HepG2 (cell line): ENCODE results near the gene NFE2L3. TPM values are rescaled to one million over a fixed set of nuclear protein-coding genes. Genes with fewer than 3 reads are reported as not detected.

Experiments
- ATAC-seq: fragments of 200-7000 bp; cut with Tn5 transposase; 3 replicates; pipeline ENCODE4 v1.9.1; 2020; ENCODE audit warnings: mild to moderate bottlenecking, moderate library complexity
- BruUV-seq: library from RNA; stranded (reverse); fragments of 400-500 nt; replicated peaks from 2 replicates; lab custom pipeline; 2021; lab: Mats Ljungman, UMichigan
- CTCF ChIA-PET: fragments of 300-600 bp; formaldehyde crosslinking; extraction: SDS; loops from one replicate; lab custom pipeline; 2021; ENCODE audit warnings: low total read pairs, inconsistent platforms, low intra/inter-chr PET ratio; lab: Yijun Ruan, JAX
- POLR2A ChIA-PET: fragments of 350-600 bp; sonication (Branson Sonifier 250); formaldehyde crosslinking; loops from one replicate; lab custom pipeline; 2020; ENCODE audit warnings: antibody characterized with exemption, inconsistent platforms; lab: Yijun Ruan, JAX
- DNase-seq: peaks from one replicate; pipeline ENCODE4 v3.0.0-alpha.2; 2015; ENCODE audit warnings: low spot score
- FAIRE-seq: peaks from 3 replicates; lab custom pipeline; 2011; peaks lifted over from hg19 to GRCh38; lab: Jason Lieb, UNC
- H2AFZ ChIP-seq: one replicate; pipeline ENCODE4 v1.6.1; 2011; ENCODE audit warnings: low read length, inconsistent platforms
- H3K27ac ChIP-seq: fragments of 300-600 bp; 3 replicates; pipeline ENCODE4 v1.8.0; 2011; ENCODE audit warnings: mixed run types, mild to moderate bottlenecking, mixed read lengths, low read length, inconsistent platforms; ENCODE audit not compliant: insufficient read depth; ENCODE audit errors: extremely low read length
- H3K27me3 ChIP-seq, 2 experiments: fragments of 200-600 bp in 1 of 2; 2 replicates in 1 of 2; 3 replicates in 1 of 2; pipeline versions ENCODE4 v1.6.0 to v1.8.0; 2011; ENCODE audit warnings: low read length in 2 of 2, mild to moderate bottlenecking in 2 of 2, moderate library complexity in 2 of 2, inconsistent platforms in 1 of 2; ENCODE audit not compliant: insufficient read depth in 2 of 2, control insufficient read depth in 1 of 2
- H3K36me3 ChIP-seq, 2 experiments: fragments of 200-600 bp in 1 of 2; replicated peaks in 1 of 2; 2 replicates in 1 of 2; 3 replicates in 1 of 2; pipeline versions ENCODE4 v1.5.1 to v1.8.0; 2011; ENCODE audit warnings: low read length in 2 of 2, inconsistent platforms in 1 of 2; ENCODE audit not compliant: insufficient read depth in 2 of 2, control insufficient read depth in 1 of 2
- H3K4me1 ChIP-seq: 2 replicates; pipeline ENCODE4 v1.5.1; 2012; ENCODE audit warnings: low read length, inconsistent platforms; ENCODE audit not compliant: insufficient read depth
- H3K4me2 ChIP-seq: 2 replicates; pipeline ENCODE4 v1.6.0; 2011; ENCODE audit warnings: low read depth, low read length, inconsistent platforms
- H3K4me3 ChIP-seq, 3 experiments: fragments of 200-600 bp in 1 of 3; sonication (generic), shearing (Covaris generic) in 1 of 3; replicated peaks in 1 of 3; 2 replicates each; pipeline ENCODE4 v1.5.1; 2011 to 2016; ENCODE audit warnings: low read length in 3 of 3, inconsistent platforms in 2 of 3, low read depth in 2 of 3, mild to moderate bottlenecking in 2 of 3, control low read depth in 1 of 3, mixed read lengths in 1 of 3; ENCODE audit not compliant: insufficient read depth in 1 of 3
- H3K79me2 ChIP-seq: one replicate; pipeline ENCODE4 v1.6.1; 2011; ENCODE audit warnings: low read length, inconsistent platforms; ENCODE audit not compliant: insufficient read depth
- H3K9ac ChIP-seq: 2 replicates; pipeline ENCODE4 v1.6.0; 2011; ENCODE audit warnings: mild to moderate bottlenecking, low read depth, low read length, inconsistent platforms; ENCODE audit not compliant: insufficient read depth
- H3K9me3 ChIP-seq: 2 replicates; pipeline ENCODE4 v1.5.1; 2012; ENCODE audit warnings: mild to moderate bottlenecking, low read length
- H4K20me1 ChIP-seq: 2 replicates; pipeline ENCODE4 v1.6.0; 2011; ENCODE audit warnings: inconsistent platforms, mild to moderate bottlenecking, low read length, moderate library complexity; ENCODE audit not compliant: insufficient read depth
- AHR ChIP-seq: IDR thresholded peaks from 2 replicates; pipeline ENCODE4 v1.6.1; 2018; ENCODE audit warnings: missing genetic modification reagents, missing compliant biosample characterization
- ATF4 ChIP-seq, 2 experiments: fragments of 450-650 bp in 1 of 2; sonication (generic) in 1 of 2; formaldehyde crosslinking; IDR thresholded peaks; 2 replicates each; pipeline versions ENCODE4 v1.5.0 to v1.8.0; 2020 to 2022; ENCODE audit warnings: mild to moderate bottlenecking in 1 of 2, missing genetic modification reagents in 1 of 2
- CBX5 ChIP-seq: sonication (generic); formaldehyde crosslinking; IDR thresholded peaks from 2 replicates; pipeline ENCODE4 v1.4.0; 2020; ENCODE audit warnings: missing genetic modification reagents, borderline replicate concordance
- CHCHD3 ChIP-seq: sonication (generic); formaldehyde crosslinking; IDR thresholded peaks from 2 replicates; pipeline ENCODE4 v1.8.0; 2022; ENCODE audit warnings: mild to moderate bottlenecking, missing genetic modification reagents, moderate library complexity
- CREBL2 ChIP-seq: sonication (generic); formaldehyde crosslinking; IDR thresholded peaks from 2 replicates; pipeline ENCODE4 v1.8.1; 2023; ENCODE audit warnings: missing genetic modification reagents, mild to moderate bottlenecking, borderline replicate concordance
- FOXO1 ChIP-seq: sonication (generic); formaldehyde crosslinking; IDR thresholded peaks from 2 replicates; pipeline ENCODE4 v1.4.0; 2020; ENCODE audit warnings: missing genetic modification reagents
- ISL2 ChIP-seq: sonication (generic); formaldehyde crosslinking; IDR thresholded peaks from 2 replicates; pipeline ENCODE4 v1.5.0; 2020; ENCODE audit warnings: missing genetic modification reagents
- MED8 ChIP-seq: sonication (generic); formaldehyde crosslinking; IDR thresholded peaks from 2 replicates; pipeline ENCODE4 v1.8.1; 2023; ENCODE audit warnings: mild to moderate bottlenecking, missing genetic modification reagents; ENCODE audit not compliant: insufficient replicate concordance
- NKX3-1 ChIP-seq: sonication (generic); formaldehyde crosslinking; IDR thresholded peaks from 2 replicates; pipeline ENCODE4 v1.5.0; 2020; ENCODE audit warnings: missing genetic modification reagents
- NPAS2 ChIP-seq: sonication (generic); formaldehyde crosslinking; IDR thresholded peaks from 2 replicates; pipeline ENCODE4 v1.8.0; 2022; ENCODE audit warnings: mild to moderate bottlenecking, missing genetic modification reagents, borderline replicate concordance
- RCOR2 ChIP-seq: IDR thresholded peaks from 2 replicates; pipeline ENCODE4 v1.6.1; 2016; ENCODE audit warnings: missing biosample characterization, missing genetic modification reagents
- SP4 ChIP-seq: sonication (generic); formaldehyde crosslinking; IDR thresholded peaks from 2 replicates; pipeline ENCODE4 v1.8.1; 2023; ENCODE audit warnings: mild to moderate bottlenecking, missing genetic modification reagents
- SUZ12 ChIP-seq: fragments of 150-350 bp; IDR thresholded peaks from 2 replicates; pipeline ENCODE4 v1.6.1; 2014; ENCODE audit warnings: low read depth, low read length
- TERF1 ChIP-seq: sonication (generic); formaldehyde crosslinking; IDR thresholded peaks from 2 replicates; pipeline ENCODE4 v1.8.0; 2022; ENCODE audit warnings: mild to moderate bottlenecking, missing genetic modification reagents, moderate library complexity
- TRIM22 ChIP-seq: fragments of 450-650 bp; IDR thresholded peaks from 2 replicates; pipeline ENCODE4 v1.6.1; 2017
- ZNF282 ChIP-seq: fragments of 450-650 bp; IDR thresholded peaks from 2 replicates; pipeline ENCODE4 v1.6.1; 2018; ENCODE audit not compliant: partially characterized antibody
- ZNF354B ChIP-seq: sonication (generic); formaldehyde crosslinking; IDR thresholded peaks from 2 replicates; pipeline ENCODE4 v1.8.0; 2022; ENCODE audit warnings: mild to moderate bottlenecking, missing genetic modification reagents
- ZNF619 ChIP-seq: sonication (generic); formaldehyde crosslinking; IDR thresholded peaks from 2 replicates; pipeline ENCODE4 v1.4.0; 2020; ENCODE audit warnings: mild to moderate bottlenecking, missing genetic modification reagents
- ZNF775 ChIP-seq: sonication (generic); formaldehyde crosslinking; IDR thresholded peaks from 2 replicates; pipeline ENCODE4 v1.4.0; 2020; ENCODE audit warnings: missing genetic modification reagents, mild to moderate bottlenecking, moderate library complexity, borderline replicate concordance
- ZNF777 ChIP-seq: sonication (generic); formaldehyde crosslinking; IDR thresholded peaks from 2 replicates; pipeline ENCODE4 v1.4.0; 2020; ENCODE audit warnings: missing genetic modification reagents
- WGBS: methylation state at CpG from one replicate; pipeline ENCODE4 v1.1.6; 2017; ENCODE audit warnings: low lambda C conversion rate; 5-methylcytosine and 5-hydroxymethylcytosine counted together
- in situ Hi-C: cut with HindIII; loops from 2 replicates; pipeline ENCODE4 v1.10.0; 2017; ENCODE audit warnings: low pct_unique_long_range_greater_than_20kb; ENCODE audit not compliant: extremely low pct_ligation_motif_present
- intact Hi-C: fragments of 100-400 bp; cut with micrococcal nuclease; formaldehyde crosslinking; loops from one replicate; pipeline ENCODE4 v1.10.0; 2022; ENCODE audit not compliant: unreplicated experiment
- polyA plus RNA-seq, 8 experiments: library from polyadenylated mRNA; depleted of rRNA in 3 of 8; stranded (reverse) in 7 of 8; unstranded in 1 of 8; fragments of >200 nt; fragmentation: Illumina TruSeq in 4 of 8; extraction: Trizol in 4 of 8; gene quantifications; 2 replicates each; pipeline versions ENCODE4 v1.2.1 to v1.2.3, GENCODE V29; 2011 to 2016; ENCODE audit warnings: low read depth in 4 of 8, missing spikeins in 1 of 8, mixed read lengths in 1 of 8; ENCODE audit not compliant: insufficient read depth in 1 of 8
- total RNA-seq, 5 experiments: library from RNA; depleted of rRNA; stranded (reverse); fragments of >200 nt; fragmentation: Illumina TruSeq; extraction: Trizol; gene quantifications; 2 replicates each; pipeline ENCODE4 v1.2.3, GENCODE V29; 2016; ENCODE audit warnings: low read depth in 1 of 5

NFE2L3 gene
- total and polyA plus RNA-seq, 2 of the 13 experiments (the other 11 are each of a cell fraction or from before 2014, with no cell fraction given) = 11.4 to 19.4 TPM

GRCh38 chr7:26216049-26216448, 64.1 kb downstream of the NFE2L3 start:
- no peaks in the 10 kb centered on the region for H3K9me3 ChIP-seq
- no peak overlapping the region for H3K9ac ChIP-seq
- intact Hi-C loops (no loop called here), in situ Hi-C loops (no loop called here)
- H3K27ac ChIP-seq = no peak overlapping the region
- FAIRE-seq (no peak), ATAC-seq (peak; percentile 51), DNase-seq (no peak)
- no peak overlapping the region for H3K4me3 ChIP-seq
- H3K27me3 ChIP-seq = no peaks in the 10 kb centered on the region
- H3K4me2 ChIP-seq = no peak overlapping the region
- no peak overlapping the region for H2AFZ ChIP-seq
- H3K36me3 ChIP-seq = peaks cover 0 to 8% of the 10 kb centered on the region in 2 experiments; a peak in 2 of 5 replicates
- 49% methylated on average over 2 of the region's 2 CpGs for WGBS
- no peaks in the 10 kb centered on the region for H3K4me1 ChIP-seq
- no peaks in the 10 kb centered on the region for H4K20me1 ChIP-seq
- TF ChIP-seq ZNF354B (no peak), ISL2 (CRISPR knock-in tag) (no peak), SP4 (no peak), NPAS2 (CRISPR knock-in tag) (no peak), TRIM22 (no peak), ZNF777 (CRISPR knock-in tag) (no peak), MED8 (CRISPR knock-in tag) (no peak), RCOR2 (no peak), ZNF775 (CRISPR knock-in tag) (no peak), SUZ12 (no peak), CBX5 (CRISPR knock-in tag) (no peak), ATF4 (CRISPR knock-in tag; IDR thresholded peaks at IDR 0.05) (no peak), ZNF619 (CRISPR knock-in tag) (no peak), NKX3-1 (no peak), FOXO1 (CRISPR knock-in tag) (no peak), CHCHD3 (CRISPR knock-in tag) (no peak), TERF1 (CRISPR knock-in tag) (no peak), ZNF282 (no peak), CREBL2 (CRISPR knock-in tag) (no peak), AHR (no peak)
- BruUV-seq = no TSS peak
- POLR2A ChIA-PET = interaction anchor here (1.5 kb wide), 1 partner anchor 14 kb away, joined by 4 read pairs; the partner anchor contains the start of gene CBX3
- no peaks in the 10 kb centered on the region for H3K79me2 ChIP-seq
- CTCF ChIA-PET = no interaction called here
